ENCODE results near the gene GYS2. TPM values are rescaled to one million over a fixed set of nuclear protein-coding genes. Genes with fewer than 3 reads are reported as not detected.

The GYS2 gene
- not detected in 2 replicates for total RNA-seq
- polyA plus RNA-seq = not detected in 2 replicates
- not detected in 2 replicates for polyA plus RNA-seq (2012)
- not detected in 2 replicates for polyA minus RNA-seq (ENCODE audit: low replicate concordance)

DNA sequence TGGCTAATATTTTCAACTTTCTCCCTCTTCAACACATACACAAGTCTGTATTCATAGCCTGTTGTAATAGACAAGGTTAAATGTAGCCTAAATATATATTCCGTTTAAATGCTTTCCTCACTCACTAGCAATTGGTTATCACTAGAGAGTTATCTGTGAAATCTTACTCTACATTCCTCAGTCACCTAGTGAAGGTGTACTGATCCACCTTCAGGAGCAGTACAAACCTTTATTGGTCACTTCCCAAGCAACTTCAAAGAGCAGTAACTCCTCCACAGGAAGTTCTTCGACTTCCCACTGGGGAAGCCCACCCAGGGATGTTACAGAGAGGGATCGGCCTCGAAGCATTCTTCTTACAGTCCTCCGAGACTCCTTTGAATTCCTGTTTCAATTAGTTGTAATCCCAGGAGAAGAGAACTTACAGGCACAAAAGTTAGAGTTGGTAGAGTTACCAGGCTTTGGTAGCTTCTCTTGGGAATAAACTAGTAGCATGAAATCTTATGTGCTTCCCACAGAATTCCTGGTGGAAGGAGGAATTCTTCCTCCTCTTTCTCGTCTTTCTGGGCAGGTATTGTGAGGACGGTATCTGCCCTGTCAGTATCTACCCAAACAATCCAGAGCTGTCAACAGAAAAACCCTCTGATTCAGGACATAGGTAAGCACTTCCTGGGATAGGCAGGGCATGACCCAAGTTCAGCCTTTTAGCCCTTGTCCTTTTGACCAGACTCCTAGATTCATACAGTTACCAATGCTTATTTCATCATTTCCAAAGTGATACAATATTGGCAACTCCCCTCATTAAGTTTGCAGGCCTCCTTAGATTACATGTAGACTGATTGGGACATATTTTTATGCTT lies at the start of gene GYS2:
GYS2 (minus strand) TSS at position 603 of the 857 bp plus-strand sequence; CDS start at position 348, 255 bp downstream.
- no peak within 1 kb of the TSS for H3K27ac ChIP-seq (ENCODE audit: insufficient read depth, low read length)
- H3K4me3 ChIP-seq (replicated peaks in 1 of 4; ENCODE audit: control extremely low read depth in 1 of 4, insufficient read depth in 1 of 4, low read depth in 3 of 4, low read length in 4 of 4) = no peak within 1 kb of the TSS
- no peak within 1 kb of the TSS for H3K4me2 ChIP-seq (ENCODE audit: extremely low read depth, insufficient read depth, low read length)
- H3K4me1 ChIP-seq (ENCODE audit: control insufficient read depth, extremely low read depth, insufficient read depth, low read length) = no peaks in the 10 kb centered on the region
- TF ChIP-seq EZH2 (IDR thresholded peaks at IDR 0.05; ENCODE audit: low read length, missing control alignments) = no peak
- TF ChIP-seq, protein P1, sequence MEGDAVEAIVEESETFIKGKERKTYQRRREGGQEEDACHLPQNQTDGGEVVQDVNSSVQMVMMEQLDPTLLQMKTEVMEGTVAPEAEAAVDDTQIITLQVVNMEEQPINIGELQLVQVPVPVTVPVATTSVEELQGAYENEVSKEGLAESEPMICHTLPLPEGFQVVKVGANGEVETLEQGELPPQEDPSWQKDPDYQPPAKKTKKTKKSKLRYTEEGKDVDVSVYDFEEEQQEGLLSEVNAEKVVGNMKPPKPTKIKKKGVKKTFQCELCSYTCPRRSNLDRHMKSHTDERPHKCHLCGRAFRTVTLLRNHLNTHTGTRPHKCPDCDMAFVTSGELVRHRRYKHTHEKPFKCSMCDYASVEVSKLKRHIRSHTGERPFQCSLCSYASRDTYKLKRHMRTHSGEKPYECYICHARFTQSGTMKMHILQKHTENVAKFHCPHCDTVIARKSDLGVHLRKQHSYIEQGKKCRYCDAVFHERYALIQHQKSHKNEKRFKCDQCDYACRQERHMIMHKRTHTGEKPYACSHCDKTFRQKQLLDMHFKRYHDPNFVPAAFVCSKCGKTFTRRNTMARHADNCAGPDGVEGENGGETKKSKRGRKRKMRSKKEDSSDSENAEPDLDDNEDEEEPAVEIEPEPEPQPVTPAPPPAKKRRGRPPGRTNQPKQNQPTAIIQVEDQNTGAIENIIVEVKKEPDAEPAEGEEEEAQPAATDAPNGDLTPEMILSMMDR (conservative IDR thresholded peaks at IDR 0.05 in 1 of 2, IDR thresholded peaks at IDR 0.05 in 1 of 2; ENCODE audit: low read depth in 1 of 2, low read length in 2 of 2) = no peak
- DNase-seq (ENCODE audit: low read depth in 2 of 2) = no peak
- no peaks in the 10 kb centered on the region for H3K36me3 ChIP-seq (ENCODE audit: control insufficient read depth, insufficient read depth, low read length)
- H3K79me2 ChIP-seq (ENCODE audit: control insufficient read depth, insufficient read depth, low read length) = no peaks in the 10 kb centered on the region
- no peak within 1 kb of the TSS for H3K9ac ChIP-seq (ENCODE audit: insufficient read depth, low read length)
- H4K20me1 ChIP-seq (ENCODE audit: control insufficient read depth, extremely low read depth, insufficient read depth, low read length) = no peaks in the 10 kb centered on the region
- H2AFZ ChIP-seq (ENCODE audit: low read length) = no peak within 1 kb of the TSS
- no peaks in the 10 kb centered on the region for H3K9me3 ChIP-seq (ENCODE audit: control insufficient read depth, insufficient read depth, low read depth, low read length)
- peaks cover 3% of the 10 kb centered on the region for H3K27me3 ChIP-seq (ENCODE audit: control insufficient read depth, insufficient read depth, low read length)

DNA sequence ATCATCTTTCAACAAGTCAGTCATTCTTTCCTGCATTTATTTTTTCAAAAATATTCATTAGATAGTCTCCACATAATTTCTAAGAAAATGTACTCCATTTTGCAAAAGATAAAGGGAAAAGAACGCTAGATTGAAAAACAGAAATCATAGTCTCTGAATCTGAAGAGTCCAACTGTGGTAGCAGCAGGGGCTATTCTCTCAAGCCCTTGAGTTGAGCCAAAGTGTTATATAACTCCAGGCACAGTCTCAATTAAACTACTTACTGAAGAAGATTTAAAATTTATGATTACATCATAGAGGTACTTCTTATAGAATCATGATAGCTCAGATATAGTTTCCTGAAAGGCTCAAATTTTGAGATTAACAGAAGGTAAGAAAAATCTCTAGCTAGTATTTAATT lies 47.2 kb upstream of the GYS2 start:
- no peak overlapping the region for H2AFZ ChIP-seq (ENCODE audit: low read length)
- no peak overlapping the region for H3K4me2 ChIP-seq (ENCODE audit: extremely low read depth, insufficient read depth, low read length)
- H4K20me1 ChIP-seq (ENCODE audit: control insufficient read depth, extremely low read depth, insufficient read depth, low read length) = no peaks in the 10 kb centered on the region
- H3K4me1 ChIP-seq (ENCODE audit: control insufficient read depth, extremely low read depth, insufficient read depth, low read length) = peaks cover 10% of the 10 kb centered on the region
- no peak for DNase-seq (ENCODE audit: low read depth in 2 of 2)
- H3K9me3 ChIP-seq (ENCODE audit: control insufficient read depth, insufficient read depth, low read depth, low read length) = no peaks in the 10 kb centered on the region
- TF ChIP-seq, protein P1 (conservative IDR thresholded peaks at IDR 0.05 in 1 of 2, IDR thresholded peaks at IDR 0.05 in 1 of 2; ENCODE audit: low read depth in 1 of 2, low read length in 2 of 2) = no peak
- no peak for TF ChIP-seq EZH2 (IDR thresholded peaks at IDR 0.05; ENCODE audit: low read length, missing control alignments)
- no peak overlapping the region for H3K27ac ChIP-seq (ENCODE audit: insufficient read depth, low read length)
- H3K79me2 ChIP-seq (ENCODE audit: control insufficient read depth, insufficient read depth, low read length) = peaks cover 51% of the 10 kb centered on the region
- peaks cover 10% of the 10 kb centered on the region for H3K36me3 ChIP-seq (ENCODE audit: control insufficient read depth, insufficient read depth, low read length)
- H3K4me3 ChIP-seq (replicated peaks in 1 of 4; ENCODE audit: control extremely low read depth in 1 of 4, insufficient read depth in 1 of 4, low read depth in 3 of 4, low read length in 4 of 4) = no peak overlapping the region
- no peaks in the 10 kb centered on the region for H3K27me3 ChIP-seq (ENCODE audit: control insufficient read depth, insufficient read depth, low read length)
- no peak overlapping the region for H3K9ac ChIP-seq (ENCODE audit: insufficient read depth, low read length)

DNA sequence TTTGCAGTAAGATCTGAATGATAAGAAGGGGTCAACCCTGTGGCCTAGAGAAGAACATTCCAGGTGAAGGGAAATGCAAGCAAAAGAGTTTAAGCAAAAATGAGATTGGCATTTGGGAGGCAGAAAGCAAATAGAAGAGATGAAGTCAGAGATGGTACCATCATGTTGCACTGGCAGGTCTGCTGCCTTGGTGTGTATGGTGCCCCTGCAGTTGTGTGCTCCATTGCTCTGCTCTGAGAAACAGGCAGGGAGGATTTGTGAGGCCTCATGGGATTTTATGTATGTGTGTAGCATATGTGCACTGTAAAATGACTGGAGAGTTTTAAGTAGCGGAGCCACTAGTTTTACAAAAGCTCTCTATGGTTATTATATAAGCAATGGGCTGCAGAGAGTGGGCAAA lies 46.4 kb upstream of the GYS2 start:
- Histone ChIP-seq H3K9ac (ENCODE audit: insufficient read depth, low read length) (no peak overlapping the region), H3K27me3 (ENCODE audit: control insufficient read depth, insufficient read depth, low read length) (no peaks in the 10 kb centered on the region), H3K9me3 (ENCODE audit: control insufficient read depth, insufficient read depth, low read depth, low read length) (no peaks in the 10 kb centered on the region), H3K4me2 (ENCODE audit: extremely low read depth, insufficient read depth, low read length) (no peak overlapping the region), H3K27ac (ENCODE audit: insufficient read depth, low read length) (no peak overlapping the region), H3K36me3 (ENCODE audit: control insufficient read depth, insufficient read depth, low read length) (peaks cover 10% of the 10 kb centered on the region), H3K4me3 (replicated peaks in 1 of 4; ENCODE audit: control extremely low read depth in 1 of 4, insufficient read depth in 1 of 4, low read depth in 3 of 4, low read length in 4 of 4) (no peak overlapping the region), H2AFZ (ENCODE audit: low read length) (no peak overlapping the region), H3K4me1 (ENCODE audit: control insufficient read depth, extremely low read depth, insufficient read depth, low read length) (peaks cover 10% of the 10 kb centered on the region), H4K20me1 (ENCODE audit: control insufficient read depth, extremely low read depth, insufficient read depth, low read length) (no peaks in the 10 kb centered on the region), H3K79me2 (ENCODE audit: control insufficient read depth, insufficient read depth, low read length) (peaks cover 43% of the 10 kb centered on the region)
- DNase-seq (ENCODE audit: low read depth in 2 of 2) = no peak
- TF ChIP-seq, protein P1 (conservative IDR thresholded peaks at IDR 0.05 in 1 of 2, IDR thresholded peaks at IDR 0.05 in 1 of 2; ENCODE audit: low read depth in 1 of 2, low read length in 2 of 2) = no peak
- no peak for TF ChIP-seq EZH2 (IDR thresholded peaks at IDR 0.05; ENCODE audit: low read length, missing control alignments)
